Dendritic cell treated with granulocyte-macrophage colony-stimulating factor and Interleukin-4, amounts not matched to agents 40 ng/mL and 50 ng/mL, for 4 days (primary cell): Measurements from ENCODE around the gene SOBP.

Source experiments
- H3K27ac Mint-ChIP-seq: one replicate; pipeline ENCODE4 v1.8.0; 2022; ENCODE audit warnings: mild to moderate bottlenecking, mixed read lengths
- H3K27me3 Mint-ChIP-seq: one replicate; pipeline ENCODE4 v1.8.0; 2022; ENCODE audit warnings: mild to moderate bottlenecking, mixed read lengths
- H3K36me3 Mint-ChIP-seq: one replicate; pipeline ENCODE4 v1.8.0; 2022; ENCODE audit warnings: low read depth, mixed read lengths
- H3K4me1 Mint-ChIP-seq: one replicate; pipeline ENCODE4 v1.8.0; 2022; ENCODE audit warnings: low read depth, mixed read lengths
- H3K4me3 Mint-ChIP-seq: one replicate; pipeline ENCODE4 v1.8.0; 2022; ENCODE audit warnings: mild to moderate bottlenecking, moderate library complexity, mixed read lengths
- H3K9me3 Mint-ChIP-seq: one replicate; pipeline ENCODE4 v1.8.0; 2022; ENCODE audit warnings: mixed read lengths
- intact Hi-C: fragments of 100-400 bp; cut with micrococcal nuclease; formaldehyde crosslinking; loops from one replicate; pipeline ENCODE4 v1.15.0; 2022

Gene SOBP

DNA sequence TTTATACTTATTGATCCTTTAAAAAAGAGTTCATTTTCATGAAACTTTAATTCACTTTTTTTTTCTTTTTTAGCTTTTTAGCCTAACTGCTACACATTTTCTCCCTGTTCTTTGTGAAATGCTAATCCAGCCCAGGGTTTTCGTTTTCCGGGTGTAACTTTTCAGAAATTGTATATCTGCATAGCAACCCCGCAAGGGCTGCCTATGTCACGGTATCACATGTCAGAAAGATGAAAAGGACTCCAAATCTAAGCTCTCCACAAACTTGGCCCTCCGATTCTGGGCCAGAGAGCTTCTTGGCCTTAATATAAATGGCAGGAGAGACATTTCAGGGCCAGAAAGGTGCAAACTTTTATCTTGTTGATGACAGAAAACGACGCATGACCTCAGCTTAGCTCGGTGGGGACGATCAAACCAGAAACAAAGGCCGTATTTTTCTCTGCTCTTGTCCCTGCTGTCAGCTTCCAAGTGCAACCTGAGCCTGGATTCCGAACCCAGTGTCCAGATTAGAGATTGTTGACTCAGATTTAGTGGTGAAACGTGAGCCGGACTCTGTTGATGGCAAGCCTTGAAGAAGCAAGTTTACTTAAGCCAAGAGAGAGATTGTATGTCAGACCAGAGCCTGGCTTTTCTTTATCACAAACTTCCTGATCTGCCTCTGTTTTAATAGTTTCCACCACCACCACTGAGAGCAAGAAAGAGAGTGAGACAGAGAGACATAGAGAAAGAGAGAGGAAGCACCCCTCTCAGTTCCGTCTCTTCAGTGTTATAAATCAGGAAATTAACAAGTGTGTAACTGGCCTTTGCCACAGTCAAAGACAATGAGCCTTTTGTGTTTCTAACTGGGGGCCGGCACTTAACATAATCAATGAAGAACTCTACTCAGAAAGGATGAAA, 176.4 kb downstream of the SOBP start:
- Mint-ChIP-seq H3K36me3 (no peaks in the 10 kb centered on the region), H3K4me3 (no peak overlapping the region), H3K4me1 (peaks cover 50% of the 10 kb centered on the region), H3K9me3 (no peaks in the 10 kb centered on the region), H3K27ac (no peak overlapping the region), H3K27me3 (peaks cover 72% of the 10 kb centered on the region)
- intact Hi-C loops = no loop called here

DNA sequence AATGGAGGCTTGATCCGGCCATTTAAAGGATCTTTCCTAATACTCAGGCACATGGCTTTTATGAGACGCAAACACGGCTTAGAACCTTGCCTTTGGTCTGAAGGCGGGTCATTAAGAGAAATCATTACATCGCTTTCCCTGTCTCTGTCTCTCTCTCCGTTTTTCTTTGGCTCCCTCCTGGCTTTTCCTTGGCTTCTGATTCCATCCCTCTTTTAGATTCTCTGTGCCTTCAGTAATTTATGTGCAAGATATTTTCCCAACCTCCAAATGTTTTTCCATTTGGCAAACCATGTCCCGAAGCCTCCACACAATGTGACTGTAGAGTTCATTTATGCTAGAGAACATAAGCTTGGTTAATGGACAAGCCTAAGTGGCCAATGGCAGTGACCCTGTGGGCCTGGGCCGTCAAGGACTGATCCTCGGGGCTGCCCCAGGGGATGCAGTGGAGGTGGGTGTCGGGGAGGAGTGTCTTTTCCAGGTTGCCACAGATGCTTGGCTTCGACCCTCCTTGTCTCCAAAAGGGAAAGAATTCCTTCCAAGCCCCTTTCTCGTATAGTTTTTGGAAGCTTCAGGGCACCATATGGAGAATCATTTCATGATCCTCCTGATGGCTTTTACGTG, 177.2 kb downstream of the SOBP start:
- intact Hi-C loops = no loop called here
- H3K4me1 Mint-ChIP-seq = peaks cover 57% of the 10 kb centered on the region
- H3K36me3 Mint-ChIP-seq = no peaks in the 10 kb centered on the region
- no peak overlapping the region for H3K4me3 Mint-ChIP-seq
- H3K27ac Mint-ChIP-seq = no peak overlapping the region
- peaks cover 70% of the 10 kb centered on the region for H3K27me3 Mint-ChIP-seq
- no peaks in the 10 kb centered on the region for H3K9me3 Mint-ChIP-seq

DNA sequence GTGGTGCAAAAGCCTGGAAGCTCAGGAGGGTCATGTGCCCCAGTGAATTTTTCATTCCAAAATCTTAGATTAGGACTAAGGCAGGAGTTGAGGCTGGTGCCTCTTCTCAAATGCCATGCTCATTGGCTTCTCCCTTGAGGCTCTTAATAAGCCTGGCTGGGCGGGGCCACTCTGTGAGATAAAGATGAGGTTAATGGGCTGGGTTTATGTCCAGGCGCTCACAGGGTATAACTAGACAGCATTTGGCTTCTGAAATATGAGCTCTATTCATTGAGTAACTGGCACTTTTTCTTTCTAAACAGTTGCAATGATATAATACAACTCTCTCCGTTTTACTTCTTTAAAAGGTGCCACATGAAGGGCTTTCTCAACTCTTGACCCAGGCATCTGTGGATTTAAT, 177.9 kb downstream of the SOBP start:
- Mint-ChIP-seq H3K27me3 (peaks cover 65% of the 10 kb centered on the region), H3K4me3 (no peak overlapping the region), H3K27ac (no peak overlapping the region), H3K9me3 (no peaks in the 10 kb centered on the region), H3K4me1 (peaks cover 58% of the 10 kb centered on the region), H3K36me3 (no peaks in the 10 kb centered on the region)
- intact Hi-C loops = no loop called here

DNA sequence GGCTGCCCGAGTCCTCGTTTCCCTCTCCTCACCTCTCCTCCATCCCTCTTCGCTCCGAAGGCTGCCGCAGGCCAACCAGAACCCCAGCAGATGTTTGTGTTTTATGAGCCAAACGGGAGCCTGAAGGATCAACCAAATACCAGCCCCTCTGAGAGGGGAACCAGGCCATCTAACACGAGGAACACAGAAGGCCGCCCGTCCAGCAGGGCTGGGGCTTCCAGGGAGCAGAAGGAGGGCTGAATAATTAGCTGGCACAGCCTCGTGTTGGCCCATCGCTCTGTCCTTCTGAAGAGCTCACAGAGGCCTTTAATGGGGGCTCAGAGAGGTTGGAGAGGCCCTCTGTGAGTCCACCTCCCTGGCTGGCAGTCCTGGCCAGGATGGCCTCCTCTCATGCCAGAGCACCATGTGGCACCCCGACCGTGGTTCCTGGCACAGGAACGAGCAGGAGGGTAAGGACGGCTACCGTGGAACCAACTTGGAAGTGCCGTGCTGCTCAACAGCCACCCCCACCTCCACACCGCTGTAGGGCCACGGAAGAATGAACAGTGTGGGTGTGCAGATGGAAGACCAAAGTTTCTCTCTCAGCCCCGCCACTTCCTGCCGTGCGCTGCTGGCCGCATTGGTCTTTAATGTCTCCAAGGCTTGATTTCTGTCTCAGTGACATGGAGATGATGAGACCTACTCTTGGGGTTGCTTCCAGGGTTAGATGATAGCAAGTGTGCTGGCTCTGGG, 179.0 kb downstream of the SOBP start:
- Mint-ChIP-seq H3K27me3 (peaks cover 59% of the 10 kb centered on the region), H3K36me3 (no peaks in the 10 kb centered on the region), H3K4me3 (no peak overlapping the region), H3K9me3 (no peaks in the 10 kb centered on the region), H3K27ac (no peak overlapping the region), H3K4me1 (peaks cover 67% of the 10 kb centered on the region)
- intact Hi-C loops = no loop called here

DNA sequence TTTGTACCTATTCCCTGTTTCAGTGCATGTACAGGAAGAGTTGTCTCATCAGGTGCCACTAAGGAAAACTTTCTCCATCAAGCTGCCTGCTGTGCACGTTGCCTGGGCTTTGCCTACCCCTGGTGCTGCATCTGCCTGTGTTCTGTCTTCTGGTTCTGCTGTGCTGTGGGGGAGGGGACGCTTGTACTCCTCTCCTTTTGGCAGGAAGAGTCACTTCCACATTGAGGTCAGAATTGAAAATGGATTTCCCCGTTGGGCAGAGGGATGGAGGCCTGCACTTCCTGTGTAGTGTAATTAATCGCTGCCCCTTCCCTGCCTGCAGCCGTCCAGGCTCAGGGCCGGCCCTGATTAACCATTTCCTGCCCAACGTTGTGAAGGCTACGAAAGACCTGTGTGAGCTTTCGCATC, 180.9 kb downstream of the SOBP start:
- peaks cover 45% of the 10 kb centered on the region for H3K27me3 Mint-ChIP-seq

DNA sequence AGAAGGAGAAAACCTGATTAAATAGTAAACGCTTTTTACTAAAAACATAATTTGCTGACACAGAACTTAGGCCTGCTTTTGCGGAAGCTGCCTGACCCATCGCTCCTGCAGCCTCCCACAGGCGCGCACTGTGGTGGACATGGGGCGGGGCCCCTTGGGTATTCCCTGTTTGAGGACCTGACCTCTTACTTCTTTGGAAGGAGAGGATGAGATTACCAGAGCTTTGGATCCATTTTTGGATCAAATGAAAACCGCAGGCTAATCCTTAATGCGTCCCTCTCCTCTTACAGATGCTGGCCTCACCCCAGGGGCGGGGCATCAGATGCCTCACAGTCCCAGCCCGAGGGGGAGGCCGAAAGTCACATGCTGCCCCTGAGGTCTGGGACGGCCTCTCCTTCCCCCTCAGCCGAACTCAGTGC, 183.2 kb downstream of the SOBP start:
- no peaks in the 10 kb centered on the region for H3K36me3 Mint-ChIP-seq
- peaks cover 53% of the 10 kb centered on the region for H3K4me1 Mint-ChIP-seq
- intact Hi-C loops = loop anchor here (10.0 kb wide), 1 partner anchor 372 kb away; no protein-coding TSS in a partner anchor
- no peak overlapping the region for H3K27ac Mint-ChIP-seq
- no peak overlapping the region for H3K4me3 Mint-ChIP-seq
- H3K27me3 Mint-ChIP-seq = peaks cover 42% of the 10 kb centered on the region
- no peaks in the 10 kb centered on the region for H3K9me3 Mint-ChIP-seq

More for the DNA sequence above, 180.9 kb downstream of the SOBP start:
- Mint-ChIP-seq H3K4me3 (no peak overlapping the region), H3K4me1 (peaks cover 68% of the 10 kb centered on the region), H3K27ac (peak overlapping the region; percentile 54), H3K36me3 (no peaks in the 10 kb centered on the region), H3K9me3 (no peaks in the 10 kb centered on the region)
- intact Hi-C loops = loop anchor here (2.0 to 10.0 kb wide), 2 partner anchors 210 to 374 kb away; no protein-coding TSS in a partner anchor

DNA sequence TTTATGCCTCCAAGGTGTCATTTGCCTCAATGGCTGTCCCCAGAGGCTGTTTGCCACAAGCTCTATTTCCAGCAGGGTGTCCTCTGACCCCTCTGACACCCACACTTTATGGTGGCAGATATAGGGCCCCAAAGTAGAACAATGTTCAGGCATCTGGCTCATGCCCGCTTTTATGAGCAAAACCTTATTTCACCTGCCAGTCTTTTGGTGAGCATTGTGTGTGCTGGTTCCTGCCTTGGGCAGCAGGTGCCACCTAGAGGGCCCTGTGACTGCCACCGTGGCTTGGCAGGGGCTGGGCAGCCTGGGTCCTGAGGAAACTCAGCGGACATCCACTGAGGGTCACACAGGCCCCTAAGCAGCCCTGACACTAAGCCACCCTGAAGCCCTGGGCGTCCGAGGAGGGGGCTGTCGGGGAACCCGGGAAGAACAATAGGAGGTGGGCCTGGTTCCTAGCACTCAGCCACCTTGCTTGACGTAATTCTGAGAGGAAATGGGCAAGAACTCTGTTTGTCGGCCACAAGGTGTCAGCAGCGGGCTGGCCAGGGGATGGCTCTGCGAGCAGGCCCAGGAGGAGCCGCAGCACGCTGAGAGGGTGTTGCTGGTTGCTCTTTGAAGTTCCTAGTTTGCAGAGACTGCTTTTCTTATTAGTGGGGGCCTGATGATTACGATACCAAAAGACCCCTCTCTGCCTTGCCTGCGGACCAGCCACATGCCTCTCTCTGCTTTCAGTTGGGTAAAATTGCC, 185.2 kb downstream of the SOBP start:
- Mint-ChIP-seq H3K27me3 (peaks cover 31% of the 10 kb centered on the region), H3K27ac (no peak overlapping the region), H3K36me3 (no peaks in the 10 kb centered on the region), H3K4me1 (peaks cover 50% of the 10 kb centered on the region), H3K4me3 (no peak overlapping the region), H3K9me3 (no peaks in the 10 kb centered on the region)
- intact Hi-C loops = loop anchor here (1.0 to 10.0 kb wide), 3 partner anchors 30 to 370 kb away; no protein-coding TSS in a partner anchor

DNA sequence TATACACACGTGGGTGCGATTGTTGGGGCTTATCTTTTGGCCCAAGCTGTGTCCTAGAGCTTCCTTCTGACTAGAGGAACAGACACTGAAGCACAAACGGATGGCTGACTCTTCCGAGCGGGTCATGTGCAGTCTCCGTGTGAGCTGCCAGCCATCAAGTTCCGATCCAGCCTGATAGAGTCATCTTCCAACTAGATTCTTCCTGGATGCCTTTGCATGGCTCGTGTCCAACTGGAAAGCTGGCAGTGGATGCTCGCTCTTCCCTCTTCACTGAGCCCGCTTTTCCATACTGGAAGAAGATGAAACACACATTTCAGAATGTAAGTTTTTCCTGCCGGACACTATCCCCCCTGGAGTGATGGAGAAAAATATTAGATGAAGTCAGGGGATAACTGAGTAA, 186.1 kb downstream of the SOBP start:
- Mint-ChIP-seq H3K9me3 (no peaks in the 10 kb centered on the region), H3K36me3 (no peaks in the 10 kb centered on the region), H3K27ac (no peak overlapping the region), H3K4me1 (peaks cover 42% of the 10 kb centered on the region), H3K27me3 (peaks cover 34% of the 10 kb centered on the region), H3K4me3 (no peak overlapping the region)
- intact Hi-C loops = loop anchor here (10.0 kb wide), 1 partner anchor 369 kb away; no protein-coding TSS in a partner anchor

DNA sequence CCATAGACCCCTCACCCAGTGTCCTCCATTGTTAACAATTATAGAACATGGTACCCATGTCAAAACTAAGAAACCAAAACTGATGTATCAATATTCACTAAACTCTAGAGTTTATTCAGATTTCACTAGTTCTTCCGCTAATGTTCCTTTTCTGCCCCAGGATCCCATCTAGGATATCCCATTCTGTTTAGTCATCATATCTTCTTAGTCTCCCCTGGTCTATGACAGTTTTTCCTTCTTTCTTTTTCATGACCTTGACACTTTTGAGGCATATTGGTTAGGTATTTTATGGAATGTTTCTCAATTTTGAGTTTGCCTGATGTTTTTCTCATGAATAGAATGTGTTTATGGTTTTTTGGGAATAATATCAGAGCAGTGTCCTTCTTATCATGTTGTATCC, 187.5 kb downstream of the SOBP start:
- H3K9me3 Mint-ChIP-seq = no peaks in the 10 kb centered on the region
- no peaks in the 10 kb centered on the region for H3K36me3 Mint-ChIP-seq
- H3K27ac Mint-ChIP-seq = no peak overlapping the region
- peaks cover 30% of the 10 kb centered on the region for H3K4me1 Mint-ChIP-seq
- no peak overlapping the region for H3K4me3 Mint-ChIP-seq
- intact Hi-C loops = loop anchor here (10.0 kb wide), 1 partner anchor 367 kb away; no protein-coding TSS in a partner anchor
- peaks cover 34% of the 10 kb centered on the region for H3K27me3 Mint-ChIP-seq

DNA sequence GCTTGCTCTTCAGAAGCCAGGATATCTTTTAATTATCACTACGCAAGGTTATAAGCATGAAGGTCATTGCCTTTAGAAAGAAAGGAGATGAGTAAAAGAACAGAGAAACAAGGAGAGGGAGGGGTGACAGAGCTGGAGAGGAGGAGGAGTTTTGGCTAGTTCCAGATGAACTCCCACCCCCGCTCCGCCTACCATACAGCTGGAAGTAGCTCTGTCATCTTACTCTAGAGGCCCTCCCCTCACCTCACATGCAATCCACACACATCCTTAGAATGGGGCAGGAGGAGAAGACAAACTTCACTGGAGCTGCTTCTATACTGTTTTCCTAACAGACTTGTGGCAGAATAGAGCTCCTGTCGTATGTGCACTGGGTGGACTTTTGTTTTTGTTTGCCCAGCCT, 189.5 kb downstream of the SOBP start:
- Mint-ChIP-seq H3K27me3 (peaks cover 26% of the 10 kb centered on the region), H3K4me1 (peaks cover 17% of the 10 kb centered on the region), H3K27ac (no peak overlapping the region), H3K36me3 (no peaks in the 10 kb centered on the region), H3K4me3 (no peak overlapping the region), H3K9me3 (peaks cover 8% of the 10 kb centered on the region)
- intact Hi-C loops = loop anchor here (10.0 kb wide), 1 partner anchor 365 kb away; no protein-coding TSS in a partner anchor

DNA sequence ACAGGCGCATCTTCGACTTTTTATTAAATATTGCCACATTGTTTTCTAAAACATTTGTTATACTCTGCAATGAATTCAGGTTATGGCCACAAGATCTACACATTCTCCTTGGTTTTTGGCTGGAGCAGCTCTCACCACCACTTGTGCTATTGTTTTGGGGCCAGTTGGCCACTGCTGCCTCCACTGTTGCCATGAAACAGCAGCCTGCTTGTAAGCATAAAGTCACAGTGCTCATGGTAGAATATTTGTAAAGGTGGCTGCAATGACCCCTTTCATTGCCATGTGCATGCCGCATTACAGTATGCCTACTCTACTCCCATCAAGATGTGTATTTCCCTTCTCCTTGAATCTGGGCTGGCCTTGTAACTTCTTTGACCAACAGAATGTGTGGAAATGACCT, 192.8 kb downstream of the SOBP start:
- Mint-ChIP-seq H3K36me3 (no peaks in the 10 kb centered on the region), H3K4me1 (peaks cover 8% of the 10 kb centered on the region), H3K27me3 (peaks cover 11% of the 10 kb centered on the region), H3K27ac (no peak overlapping the region), H3K9me3 (peaks cover 14% of the 10 kb centered on the region), H3K4me3 (no peak overlapping the region)
- intact Hi-C loops = no loop called here

DNA sequence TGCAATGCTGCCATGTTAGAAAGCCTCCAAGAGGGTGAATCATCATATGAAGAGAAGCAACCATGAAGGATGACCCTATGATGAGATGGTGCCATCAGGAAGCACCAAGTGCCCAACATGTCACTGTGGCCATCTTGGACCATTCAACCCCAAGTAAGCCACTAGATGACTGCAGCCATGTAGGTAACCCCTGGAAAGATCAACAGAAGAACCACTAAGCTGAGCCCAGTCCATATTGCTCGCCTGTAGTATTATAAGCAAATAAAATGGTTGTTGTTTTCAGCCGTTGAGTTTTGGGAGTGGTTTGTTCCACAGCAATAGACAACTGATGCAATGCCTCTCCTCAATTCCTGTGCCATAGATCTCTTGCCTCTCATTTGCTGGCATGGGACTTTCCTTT, 193.3 kb downstream of the SOBP start:
- Mint-ChIP-seq H3K27me3 (peaks cover 11% of the 10 kb centered on the region), H3K9me3 (peaks cover 14% of the 10 kb centered on the region), H3K4me3 (no peak overlapping the region), H3K27ac (no peak overlapping the region), H3K4me1 (peaks cover 8% of the 10 kb centered on the region), H3K36me3 (no peaks in the 10 kb centered on the region)
- intact Hi-C loops = no loop called here

DNA sequence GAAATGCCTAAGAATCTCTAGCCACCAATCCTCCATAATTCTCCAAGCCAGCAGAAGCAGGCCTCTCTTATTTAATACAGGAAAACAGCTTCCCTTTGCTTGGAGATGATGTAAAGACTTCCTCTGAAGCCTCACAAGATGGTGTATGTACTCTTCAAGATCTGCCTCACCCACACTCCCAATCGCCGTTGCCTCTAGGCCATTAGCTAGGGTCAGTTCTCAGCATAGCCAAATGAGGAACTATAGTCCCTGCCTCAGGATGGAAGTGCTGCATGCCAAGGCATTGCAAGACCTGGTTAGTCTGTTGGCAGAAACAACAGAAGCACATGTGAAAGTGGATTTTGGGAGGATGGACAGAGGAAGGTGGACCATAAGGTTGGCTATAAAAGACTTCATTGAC, 195.1 kb downstream of the SOBP start:
- H3K4me3 Mint-ChIP-seq = no peak overlapping the region
- H3K36me3 Mint-ChIP-seq = no peaks in the 10 kb centered on the region
- no peak overlapping the region for H3K27ac Mint-ChIP-seq
- no peaks in the 10 kb centered on the region for H3K4me1 Mint-ChIP-seq
- H3K9me3 Mint-ChIP-seq = peaks cover 14% of the 10 kb centered on the region
- peaks cover 7% of the 10 kb centered on the region for H3K27me3 Mint-ChIP-seq
- intact Hi-C loops = no loop called here
